HepG2 (cell line): ENCODE measurements around the gene RUBCNL. TPM values are rescaled to one million over a fixed set of nuclear protein-coding genes. Genes with fewer than 3 reads are reported as not detected.

ENCODE experiments used
- ATAC-seq: fragments of 200-7000 bp; cut with Tn5 transposase; 3 replicates; pipeline ENCODE4 v1.9.1; 2020; ENCODE audit warnings: mild to moderate bottlenecking, moderate library complexity
- BruUV-seq: library from RNA; stranded (reverse); fragments of 400-500 nt; replicated peaks from 2 replicates; lab custom pipeline; 2021; lab: Mats Ljungman, UMichigan
- CTCF ChIA-PET: fragments of 300-600 bp; formaldehyde crosslinking; extraction: SDS; loops from one replicate; lab custom pipeline; 2021; ENCODE audit warnings: low total read pairs, inconsistent platforms, low intra/inter-chr PET ratio; lab: Yijun Ruan, JAX
- POLR2A ChIA-PET: fragments of 350-600 bp; sonication (Branson Sonifier 250); formaldehyde crosslinking; loops from one replicate; lab custom pipeline; 2020; ENCODE audit warnings: antibody characterized with exemption, inconsistent platforms; lab: Yijun Ruan, JAX
- DNase-seq: peaks from one replicate; pipeline ENCODE4 v3.0.0-alpha.2; 2015; ENCODE audit warnings: low spot score
- FAIRE-seq: peaks from 3 replicates; lab custom pipeline; 2011; peaks lifted over from hg19 to GRCh38; lab: Jason Lieb, UNC
- H2AFZ ChIP-seq: one replicate; pipeline ENCODE4 v1.6.1; 2011; ENCODE audit warnings: low read length, inconsistent platforms
- H3K27ac ChIP-seq: fragments of 300-600 bp; 3 replicates; pipeline ENCODE4 v1.8.0; 2011; ENCODE audit warnings: mixed run types, mild to moderate bottlenecking, mixed read lengths, low read length, inconsistent platforms; ENCODE audit not compliant: insufficient read depth; ENCODE audit errors: extremely low read length
- H3K27me3 ChIP-seq, 2 experiments: fragments of 200-600 bp in 1 of 2; 2 replicates in 1 of 2; 3 replicates in 1 of 2; pipeline versions ENCODE4 v1.6.0 to v1.8.0; 2011; ENCODE audit warnings: low read length in 2 of 2, mild to moderate bottlenecking in 2 of 2, moderate library complexity in 2 of 2, inconsistent platforms in 1 of 2; ENCODE audit not compliant: insufficient read depth in 2 of 2, control insufficient read depth in 1 of 2
- H3K36me3 ChIP-seq, 2 experiments: fragments of 200-600 bp in 1 of 2; replicated peaks in 1 of 2; 2 replicates in 1 of 2; 3 replicates in 1 of 2; pipeline versions ENCODE4 v1.5.1 to v1.8.0; 2011; ENCODE audit warnings: low read length in 2 of 2, inconsistent platforms in 1 of 2; ENCODE audit not compliant: insufficient read depth in 2 of 2, control insufficient read depth in 1 of 2
- H3K4me1 ChIP-seq: 2 replicates; pipeline ENCODE4 v1.5.1; 2012; ENCODE audit warnings: low read length, inconsistent platforms; ENCODE audit not compliant: insufficient read depth
- H3K4me2 ChIP-seq: 2 replicates; pipeline ENCODE4 v1.6.0; 2011; ENCODE audit warnings: low read depth, low read length, inconsistent platforms
- H3K4me3 ChIP-seq, 3 experiments: fragments of 200-600 bp in 1 of 3; sonication (generic), shearing (Covaris generic) in 1 of 3; replicated peaks in 1 of 3; 2 replicates each; pipeline ENCODE4 v1.5.1; 2011 to 2016; ENCODE audit warnings: low read length in 3 of 3, inconsistent platforms in 2 of 3, low read depth in 2 of 3, mild to moderate bottlenecking in 2 of 3, control low read depth in 1 of 3, mixed read lengths in 1 of 3; ENCODE audit not compliant: insufficient read depth in 1 of 3
- H3K79me2 ChIP-seq: one replicate; pipeline ENCODE4 v1.6.1; 2011; ENCODE audit warnings: low read length, inconsistent platforms; ENCODE audit not compliant: insufficient read depth
- H3K9ac ChIP-seq: 2 replicates; pipeline ENCODE4 v1.6.0; 2011; ENCODE audit warnings: mild to moderate bottlenecking, low read depth, low read length, inconsistent platforms; ENCODE audit not compliant: insufficient read depth
- H3K9me3 ChIP-seq: 2 replicates; pipeline ENCODE4 v1.5.1; 2012; ENCODE audit warnings: mild to moderate bottlenecking, low read length
- H4K20me1 ChIP-seq: 2 replicates; pipeline ENCODE4 v1.6.0; 2011; ENCODE audit warnings: inconsistent platforms, mild to moderate bottlenecking, low read length, moderate library complexity; ENCODE audit not compliant: insufficient read depth
- FUBP1 ChIP-seq: sonication (generic); formaldehyde crosslinking; IDR thresholded peaks from 2 replicates; pipeline ENCODE4 v1.5.1; 2020; ENCODE audit warnings: missing genetic modification reagents, mild to moderate bottlenecking, borderline replicate concordance
- HINFP ChIP-seq: sonication (generic); formaldehyde crosslinking; IDR thresholded peaks from 2 replicates; pipeline ENCODE4 v1.4.0; 2020; ENCODE audit warnings: low read depth, mild to moderate bottlenecking, missing genetic modification reagents
- HOXA9 ChIP-seq: sonication (generic); formaldehyde crosslinking; IDR thresholded peaks from 2 replicates; pipeline ENCODE4 v1.8.1; 2022; ENCODE audit warnings: missing genetic modification reagents, mild to moderate bottlenecking, moderate library complexity, borderline replicate concordance
- MXD1 ChIP-seq: sonication (generic); formaldehyde crosslinking; IDR thresholded peaks from 2 replicates; pipeline ENCODE4 v1.4.0; 2020; ENCODE audit warnings: mild to moderate bottlenecking, missing genetic modification reagents
- SMC3 ChIP-seq: IDR thresholded peaks from 2 replicates; pipeline ENCODE4 v1.6.1; 2011; ENCODE audit warnings: low read length, improper control_type of control experiment
- TGIF2 ChIP-seq: IDR thresholded peaks from 2 replicates; pipeline ENCODE4 v1.6.1; 2016; ENCODE audit warnings: control low read depth, missing compliant biosample characterization
- TOPORS ChIP-seq: sonication (generic); formaldehyde crosslinking; IDR thresholded peaks from 2 replicates; pipeline ENCODE4 v1.8.0; 2023; ENCODE audit warnings: mild to moderate bottlenecking, missing genetic modification reagents
- ZNF160 ChIP-seq: sonication (generic); formaldehyde crosslinking; IDR thresholded peaks from 2 replicates; pipeline ENCODE4 v1.8.0; 2022; ENCODE audit warnings: mild to moderate bottlenecking, inconsistent platforms, missing genetic modification reagents
- ZNF333 ChIP-seq: sonication (generic); formaldehyde crosslinking; IDR thresholded peaks from 2 replicates; pipeline ENCODE4 v1.4.0; 2020; ENCODE audit warnings: mild to moderate bottlenecking, missing genetic modification reagents, borderline replicate concordance
- ZNF512 ChIP-seq: sonication (generic); formaldehyde crosslinking; IDR thresholded peaks from 2 replicates; pipeline ENCODE4 v1.4.0; 2020; ENCODE audit warnings: mild to moderate bottlenecking, missing genetic modification reagents
- WGBS: methylation state at CpG from one replicate; pipeline ENCODE4 v1.1.6; 2017; ENCODE audit warnings: low lambda C conversion rate; 5-methylcytosine and 5-hydroxymethylcytosine counted together
- in situ Hi-C: cut with HindIII; loops from 2 replicates; pipeline ENCODE4 v1.10.0; 2017; ENCODE audit warnings: low pct_unique_long_range_greater_than_20kb; ENCODE audit not compliant: extremely low pct_ligation_motif_present
- intact Hi-C: fragments of 100-400 bp; cut with micrococcal nuclease; formaldehyde crosslinking; loops from one replicate; pipeline ENCODE4 v1.10.0; 2022; ENCODE audit not compliant: unreplicated experiment
- polyA plus RNA-seq, 8 experiments: library from polyadenylated mRNA; depleted of rRNA in 3 of 8; stranded (reverse) in 7 of 8; unstranded in 1 of 8; fragments of >200 nt; fragmentation: Illumina TruSeq in 4 of 8; extraction: Trizol in 4 of 8; gene quantifications; 2 replicates each; pipeline versions ENCODE4 v1.2.1 to v1.2.3, GENCODE V29; 2011 to 2016; ENCODE audit warnings: low read depth in 4 of 8, missing spikeins in 1 of 8, mixed read lengths in 1 of 8; ENCODE audit not compliant: insufficient read depth in 1 of 8
- total RNA-seq, 5 experiments: library from RNA; depleted of rRNA; stranded (reverse); fragments of >200 nt; fragmentation: Illumina TruSeq; extraction: Trizol; gene quantifications; 2 replicates each; pipeline ENCODE4 v1.2.3, GENCODE V29; 2016; ENCODE audit warnings: low read depth in 1 of 5

The RUBCNL gene
- total and polyA plus RNA-seq, 2 of the 13 experiments (the other 11 are each of a cell fraction or from before 2014, with no cell fraction given), result not detected

GRCh38 chr13:46392967-46393366 is 5.9 kb upstream of the RUBCNL start:
- no peak overlapping the region for H3K27ac ChIP-seq
- FAIRE-seq (no peak), ATAC-seq (no peak), DNase-seq (no peak)
- no peaks in the 10 kb centered on the region for H3K79me2 ChIP-seq
- CTCF ChIA-PET, result no interaction called here
- H3K4me1 ChIP-seq, result peaks cover 20% of the 10 kb centered on the region
- no peak overlapping the region for H3K9ac ChIP-seq
- H3K4me2 ChIP-seq, result no peak overlapping the region
- in situ Hi-C loops, result no loop called here
- intact Hi-C loops, result no loop called here
- no peaks in the 10 kb centered on the region for H3K9me3 ChIP-seq
- POLR2A ChIA-PET, result no interaction called here
- no peak overlapping the region for H3K4me3 ChIP-seq
- H3K27me3 ChIP-seq, result peaks cover 0 to 15% of the 10 kb centered on the region in 2 experiments; a peak in 2 of 5 replicates
- no TSS peak for BruUV-seq
- H3K36me3 ChIP-seq, result no peaks in the 10 kb centered on the region
- no peak for TF ChIP-seq HINFP
- no peak for TF ChIP-seq TOPORS (CRISPR knock-in tag)
- no peak for TF ChIP-seq ZNF512 (CRISPR knock-in tag)
- no peak for TF ChIP-seq ZNF160 (CRISPR knock-in tag)
- TF ChIP-seq HOXA9 (CRISPR knock-in tag), result no peak
- TF ChIP-seq TGIF2 (CRISPR knock-in tag), result no peak
- no peak for TF ChIP-seq SMC3
- TF ChIP-seq MXD1 (CRISPR knock-in tag), result no peak
- TF ChIP-seq FUBP1 (CRISPR knock-in tag), result no peak
- TF ChIP-seq ZNF333 (CRISPR knock-in tag), result no peak
- no peak overlapping the region for H2AFZ ChIP-seq
- WGBS, result 18% methylated on average over 2 of the region's 2 CpGs
- H4K20me1 ChIP-seq, result 0 out of 2 replicates have a peak, but pooled peaks cover 3% of the 10 kb centered on the region
